ENCODE data around the gene GALNS.

DNA sequence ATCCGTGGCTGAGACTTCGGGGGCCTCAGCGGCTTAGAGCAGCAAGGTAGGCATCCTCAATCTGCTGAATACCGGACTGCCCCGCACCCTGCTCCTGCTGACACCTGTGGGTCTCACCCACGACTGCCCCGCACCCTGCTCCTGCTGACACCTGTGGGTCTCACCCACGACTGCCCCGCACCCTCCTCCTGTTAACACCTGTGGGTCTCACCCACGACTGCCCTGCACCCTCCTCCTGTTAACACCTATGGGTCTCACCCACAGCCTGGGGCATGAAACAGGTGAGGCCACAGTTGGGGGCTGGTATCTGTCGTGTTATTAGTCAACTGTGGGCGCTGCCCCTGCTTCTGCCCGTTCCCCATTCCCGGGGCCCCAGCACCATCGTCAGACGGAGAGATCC, 46.0 kb upstream of the GALNS start:
- TF ChIP-seq, protein P1, sequence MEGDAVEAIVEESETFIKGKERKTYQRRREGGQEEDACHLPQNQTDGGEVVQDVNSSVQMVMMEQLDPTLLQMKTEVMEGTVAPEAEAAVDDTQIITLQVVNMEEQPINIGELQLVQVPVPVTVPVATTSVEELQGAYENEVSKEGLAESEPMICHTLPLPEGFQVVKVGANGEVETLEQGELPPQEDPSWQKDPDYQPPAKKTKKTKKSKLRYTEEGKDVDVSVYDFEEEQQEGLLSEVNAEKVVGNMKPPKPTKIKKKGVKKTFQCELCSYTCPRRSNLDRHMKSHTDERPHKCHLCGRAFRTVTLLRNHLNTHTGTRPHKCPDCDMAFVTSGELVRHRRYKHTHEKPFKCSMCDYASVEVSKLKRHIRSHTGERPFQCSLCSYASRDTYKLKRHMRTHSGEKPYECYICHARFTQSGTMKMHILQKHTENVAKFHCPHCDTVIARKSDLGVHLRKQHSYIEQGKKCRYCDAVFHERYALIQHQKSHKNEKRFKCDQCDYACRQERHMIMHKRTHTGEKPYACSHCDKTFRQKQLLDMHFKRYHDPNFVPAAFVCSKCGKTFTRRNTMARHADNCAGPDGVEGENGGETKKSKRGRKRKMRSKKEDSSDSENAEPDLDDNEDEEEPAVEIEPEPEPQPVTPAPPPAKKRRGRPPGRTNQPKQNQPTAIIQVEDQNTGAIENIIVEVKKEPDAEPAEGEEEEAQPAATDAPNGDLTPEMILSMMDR (IDR thresholded peaks at IDR 0.05) = no peak
- no peak for TF ChIP-seq POLR2A (IDR thresholded peaks at IDR 0.05)
